BLaER1 treated with 17β-estradiol and CSF1 and Interleukin-3, amounts not matched to agents 10 nM and 100 nM (cell line): ENCODE results near the gene TMEM116.
"Not testable (repeated sequence)": the region's sequence is repeated elsewhere in the genome, so short reads cannot be mapped to it uniquely, and the experiment has no call there.

Experiments used
- H3K27ac ChIP-seq, 11 experiments: shearing (Covaris generic); formaldehyde crosslinking; 2 replicates each; pipeline ENCODE4 v1.8.1; 2022
- H3K27me3 ChIP-seq, 11 experiments: shearing (Covaris generic); formaldehyde crosslinking; 2 replicates each; pipeline ENCODE4 v1.8.1; 2022
- H3K36me3 ChIP-seq, 11 experiments: shearing (Covaris generic); formaldehyde crosslinking; 2 replicates each; pipeline ENCODE4 v1.8.1; 2022
- H3K4me1 ChIP-seq, 10 experiments: shearing (Covaris generic); formaldehyde crosslinking; 2 replicates each; pipeline ENCODE4 v1.8.1; 2022
- H3K4me2 ChIP-seq, 11 experiments: shearing (Covaris generic); formaldehyde crosslinking; 2 replicates each; pipeline ENCODE4 v1.8.1; 2022
- H3K4me3 ChIP-seq, 10 experiments: shearing (Covaris generic); formaldehyde crosslinking; 2 replicates each; pipeline ENCODE4 v1.8.1; 2022
- H3K9ac ChIP-seq, 11 experiments: shearing (Covaris generic); formaldehyde crosslinking; 2 replicates each; pipeline ENCODE4 v1.8.1; 2022
- H3K9me3 ChIP-seq, 11 experiments: shearing (Covaris generic); formaldehyde crosslinking; replicated peaks in 1 of 11; 2 replicates each; pipeline ENCODE4 v1.8.1; 2022
- H4K20me1 ChIP-seq, 11 experiments: shearing (Covaris generic); formaldehyde crosslinking; 2 replicates each; pipeline ENCODE4 v1.8.1; 2022
- Cebpa-rat ChIP-seq, 11 experiments: shearing (Covaris generic); IDR thresholded peaks; 2 replicates each; pipeline ENCODE4 v1.8.1; 2022

The TMEM116 gene

GRCh38 chr12:111980598-111980997, 32.4 kb downstream of the TMEM116 start:
- H4K20me1 ChIP-seq, result no peaks in the 10 kb centered on the region
- no peak for TF ChIP-seq Cebpa-rat (IDR thresholded peaks at IDR 0.05)
- H3K27me3 ChIP-seq, result no peaks in the 10 kb centered on the region
- H3K9ac ChIP-seq, result no peak overlapping the region
- peaks cover 0 to 2% (median 0%) of the 10 kb centered on the region in 11 experiments; a peak in 1 of 22 replicates for H3K9me3 ChIP-seq
- H3K4me2 ChIP-seq, result no peak overlapping the region
- H3K27ac ChIP-seq, result no peak overlapping the region
- H3K4me1 ChIP-seq, result no peaks in the 10 kb centered on the region
- no peaks in the 10 kb centered on the region for H3K36me3 ChIP-seq
- no peak overlapping the region for H3K4me3 ChIP-seq

GRCh38 chr12:111978545-111978944, 34.4 kb downstream of the TMEM116 start:
- no peaks in the 10 kb centered on the region for H3K4me1 ChIP-seq
- H3K27ac ChIP-seq, result no peak overlapping the region
- H3K4me2 ChIP-seq, result no peak overlapping the region
- no peak for TF ChIP-seq Cebpa-rat (IDR thresholded peaks at IDR 0.05)
- no peak overlapping the region for H3K4me3 ChIP-seq
- no peaks in the 10 kb centered on the region for H3K27me3 ChIP-seq
- no peaks in the 10 kb centered on the region; a peak in 1 of 22 replicates for H3K9me3 ChIP-seq
- no peak overlapping the region for H3K9ac ChIP-seq
- no peaks in the 10 kb centered on the region for H4K20me1 ChIP-seq
- no peaks in the 10 kb centered on the region for H3K36me3 ChIP-seq

- no peak overlapping the region for H3K4me3 ChIP-seq
- peaks cover 0 to 12% (median 4%) of the 10 kb centered on the region in 11 experiments; a peak in 7 of 22 replicates for H3K36me3 ChIP-seq
- no peak for TF ChIP-seq Cebpa-rat (IDR thresholded peaks at IDR 0.05)
- no peaks in the 10 kb centered on the region for H4K20me1 ChIP-seq
- H3K4me2 ChIP-seq, result no peak overlapping the region
- no peaks in the 10 kb centered on the region for H3K4me1 ChIP-seq
- no peak overlapping the region for H3K9ac ChIP-seq
- no peak overlapping the region for H3K27ac ChIP-seq
- H3K27me3 ChIP-seq, result no peaks in the 10 kb centered on the region
- peaks cover 8 to 15% (median 9%) of the 10 kb centered on the region in 11 experiments for H3K9me3 ChIP-seq
Measured at GRCh38 chr12:111976860-111977259, 36.1 kb downstream of the TMEM116 start.

GRCh38 chr12:111976291-111976690, 36.7 kb downstream of the TMEM116 start:
- Histone ChIP-seq H4K20me1 (no peaks in the 10 kb centered on the region), H3K36me3 (peaks cover 0 to 16% (median 4%) of the 10 kb centered on the region in 11 experiments; a peak in 8 of 22 replicates), H3K9ac (no peak overlapping the region), H3K9me3 (peaks cover 12 to 21% (median 15%) of the 10 kb centered on the region in 11 experiments), H3K4me3 (no peak overlapping the region), H3K4me2 (no peak overlapping the region), H3K4me1 (no peaks in the 10 kb centered on the region), H3K27me3 (no peaks in the 10 kb centered on the region), H3K27ac (no peak overlapping the region)
- no peak for TF ChIP-seq Cebpa-rat (IDR thresholded peaks at IDR 0.05)

- no peak overlapping the region for H3K4me2 ChIP-seq
- peaks cover 22 to 30% (median 24%) of the 10 kb centered on the region in 11 experiments for H3K9me3 ChIP-seq
- no peak overlapping the region for H3K27ac ChIP-seq
- H4K20me1 ChIP-seq, result no peaks in the 10 kb centered on the region
- peaks cover 0 to 21% (median 7%) of the 10 kb centered on the region in 11 experiments; a peak in 9 of 22 replicates for H3K36me3 ChIP-seq
- H3K9ac ChIP-seq, result no peak overlapping the region
- no peak for TF ChIP-seq Cebpa-rat (IDR thresholded peaks at IDR 0.05)
- no peaks in the 10 kb centered on the region for H3K4me1 ChIP-seq
- H3K27me3 ChIP-seq, result no peaks in the 10 kb centered on the region
- no peak overlapping the region for H3K4me3 ChIP-seq
Measured at GRCh38 chr12:111975161-111975931, 37.6 kb downstream of the TMEM116 start.

GRCh38 chr12:111971800-111972199, 41.2 kb downstream of the TMEM116 start:
- no peaks in the 10 kb centered on the region for H3K4me1 ChIP-seq
- peaks cover 36 to 44% (median 38%) of the 10 kb centered on the region in 11 experiments for H3K9me3 ChIP-seq
- no peaks in the 10 kb centered on the region for H4K20me1 ChIP-seq
- no peak overlapping the region for H3K4me2 ChIP-seq
- no peak overlapping the region for H3K4me3 ChIP-seq
- H3K27me3 ChIP-seq, result no peaks in the 10 kb centered on the region
- H3K9ac ChIP-seq, result no peak overlapping the region
- TF ChIP-seq Cebpa-rat (IDR thresholded peaks at IDR 0.05), result no peak
- no peak overlapping the region for H3K27ac ChIP-seq
- H3K36me3 ChIP-seq, result peaks cover 0 to 27% (median 14%) of the 10 kb centered on the region in 11 experiments; a peak in 10 of 22 replicates

GRCh38 chr12:111964935-111965334, 48.0 kb downstream of the TMEM116 start:
- H3K36me3 ChIP-seq, result peaks cover 0 to 13% (median 0%) of the 10 kb centered on the region in 11 experiments; a peak in 8 of 22 replicates

GRCh38 chr12:111959518-111959917, 53.4 kb downstream of the TMEM116 start:
- H3K4me2 ChIP-seq, H3K27me3 ChIP-seq, H3K9ac ChIP-seq, H3K4me1 ChIP-seq, H3K27ac ChIP-seq, H3K4me3 ChIP-seq, H4K20me1 ChIP-seq: not testable (repeated sequence)
- Histone ChIP-seq H3K36me3 (peaks cover 6 to 30% (median 14%) of the 10 kb centered on the region in 11 experiments; a peak in 14 of 22 replicates), H3K9me3 (peaks cover 54 to 73% (median 68%) of the 10 kb centered on the region in 11 experiments)

More at GRCh38 chr12:111964935-111965334, 48.0 kb downstream of the TMEM116 start:
- no peak for TF ChIP-seq Cebpa-rat (IDR thresholded peaks at IDR 0.05)
- H3K4me3 ChIP-seq, result no peak overlapping the region
- H3K9ac ChIP-seq, result no peak overlapping the region
- H4K20me1 ChIP-seq, result no peaks in the 10 kb centered on the region
- H3K27me3 ChIP-seq, result no peaks in the 10 kb centered on the region
- no peaks in the 10 kb centered on the region for H3K4me1 ChIP-seq
- H3K4me2 ChIP-seq, result no peak overlapping the region
- H3K9me3 ChIP-seq, result peaks cover 22 to 44% (median 37%) of the 10 kb centered on the region in 11 experiments
- H3K27ac ChIP-seq, result no peak overlapping the region

- H3K4me2 ChIP-seq, H3K27me3 ChIP-seq, H3K4me3 ChIP-seq, H3K9ac ChIP-seq, H3K4me1 ChIP-seq, H4K20me1 ChIP-seq, H3K27ac ChIP-seq: not testable (repeated sequence)
- Histone ChIP-seq H3K36me3 (peaks cover 7 to 33% (median 18%) of the 10 kb centered on the region in 11 experiments; a peak in 14 of 22 replicates), H3K9me3 (peaks cover 68 to 86% (median 79%) of the 10 kb centered on the region in 11 experiments)
Measured at GRCh38 chr12:111957224-111957623, 55.7 kb downstream of the TMEM116 start.

GRCh38 chr12:111954969-111955368, 58.0 kb downstream of the TMEM116 start:
- Histone ChIP-seq H3K27ac (no peak overlapping the region), H3K4me1 (no peaks in the 10 kb centered on the region), H3K9me3 (peaks cover 67 to 80% (median 72%) of the 10 kb centered on the region in 11 experiments), H3K36me3 (peaks cover 7 to 38% (median 17%) of the 10 kb centered on the region in 11 experiments; a peak in 14 of 22 replicates), H3K4me3 (no peak overlapping the region), H3K4me2 (no peak overlapping the region), H4K20me1 (no peaks in the 10 kb centered on the region), H3K9ac (no peak overlapping the region), H3K27me3 (no peaks in the 10 kb centered on the region)
- no peak for TF ChIP-seq Cebpa-rat (IDR thresholded peaks at IDR 0.05)
